Stimulated activated memory B cell treated with anti-CD40 and anti-IgM and Interleukin-4, amounts not matched to agents 10 μg/mL and 1 μg/mL and 100 μg/mL, for 72 hours (primary cell): ENCODE data around the gene NME2.
A peak's percentile ranks its signal among the peaks of the same experiment; 100 is the strongest.

Experiments used
- ATAC-seq: fragments of 150-1000 bp; cut with Tn5 transposase; 2 replicates; pipeline ENCODE4 v1.10.0; 2021
- H3K27ac Mint-ChIP-seq: one replicate; pipeline ENCODE4 v1.8.0; 2022; ENCODE audit warnings: mild to moderate bottlenecking, mixed read lengths
- H3K27me3 Mint-ChIP-seq: one replicate; pipeline ENCODE4 v1.8.0; 2022; ENCODE audit warnings: mixed read lengths
- H3K36me3 Mint-ChIP-seq: one replicate; pipeline ENCODE4 v1.8.0; 2022; ENCODE audit warnings: mixed read lengths
- H3K4me1 Mint-ChIP-seq: one replicate; pipeline ENCODE4 v1.8.0; 2022; ENCODE audit warnings: mixed read lengths
- H3K4me3 Mint-ChIP-seq: one replicate; pipeline ENCODE4 v1.8.0; 2022; ENCODE audit warnings: mild to moderate bottlenecking, moderate library complexity, mixed read lengths
- H3K9me3 Mint-ChIP-seq: one replicate; pipeline ENCODE4 v1.8.0; 2022; ENCODE audit warnings: mixed read lengths

Gene NME2

GRCh38 chr17:51142597-51142996 lies 23.6 kb upstream of the NME2 start:
- no peak overlapping the region for H3K4me3 Mint-ChIP-seq

DNA sequence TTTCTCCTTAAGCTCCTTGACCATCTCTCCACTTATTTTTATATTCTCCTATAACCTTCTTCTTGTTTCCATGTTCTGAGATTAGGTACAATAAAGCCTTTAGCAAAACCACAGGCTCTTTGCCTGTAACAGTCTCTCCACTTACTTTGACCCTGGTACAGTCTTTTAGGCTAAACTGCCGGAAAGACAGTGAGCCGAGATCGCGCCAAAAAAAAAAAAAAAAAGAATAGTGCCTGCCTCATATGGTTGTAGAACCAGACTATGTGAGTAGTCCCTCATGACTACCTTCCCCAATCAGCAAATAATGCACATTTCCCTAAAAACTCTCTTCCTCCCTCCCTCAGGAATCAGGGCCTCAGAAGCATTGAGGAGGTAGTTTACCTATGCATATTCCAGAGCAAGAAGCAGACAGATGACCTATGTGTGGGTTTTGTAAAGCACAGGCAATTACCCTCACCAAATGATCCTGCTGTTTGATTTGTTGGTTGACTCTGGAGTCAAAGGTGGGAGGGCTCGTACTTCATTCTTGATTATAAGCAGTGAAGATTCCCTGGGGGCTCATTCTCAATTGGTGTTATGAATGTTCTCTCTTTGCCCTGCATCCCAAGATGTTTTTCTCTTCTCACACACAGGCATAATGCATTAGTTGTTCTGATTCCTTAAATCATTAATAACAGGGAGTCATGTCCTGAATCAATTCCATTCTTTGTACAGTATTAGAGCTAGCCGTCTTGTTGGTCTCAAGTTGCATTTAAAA lies 21.8 kb upstream of the NME2 start:
- Mint-ChIP-seq H3K27ac (no peak overlapping the region), H3K27me3 (no peaks in the 10 kb centered on the region), H3K9me3 (no peaks in the 10 kb centered on the region), H3K4me3 (no peak overlapping the region), H3K4me1 (peaks cover 6% of the 10 kb centered on the region), H3K36me3 (no peaks in the 10 kb centered on the region)
- no peak for ATAC-seq

More at GRCh38 chr17:51142597-51142996, 23.6 kb upstream of the NME2 start:
- Mint-ChIP-seq H3K27ac (no peak overlapping the region), H3K36me3 (no peaks in the 10 kb centered on the region), H3K9me3 (no peaks in the 10 kb centered on the region), H3K27me3 (no peaks in the 10 kb centered on the region), H3K4me1 (peaks cover 4% of the 10 kb centered on the region)
- no peak for ATAC-seq

- Mint-ChIP-seq H3K36me3 (no peaks in the 10 kb centered on the region), H3K4me3 (no peak overlapping the region), H3K9me3 (no peaks in the 10 kb centered on the region), H3K27ac (peak overlapping the region; percentile 23), H3K27me3 (no peaks in the 10 kb centered on the region), H3K4me1 (peaks cover 6% of the 10 kb centered on the region)
- ATAC-seq = no peak
These were observed 18.6 kb upstream of the NME2 start for GRCh38 chr17:51147650-51148049.

DNA sequence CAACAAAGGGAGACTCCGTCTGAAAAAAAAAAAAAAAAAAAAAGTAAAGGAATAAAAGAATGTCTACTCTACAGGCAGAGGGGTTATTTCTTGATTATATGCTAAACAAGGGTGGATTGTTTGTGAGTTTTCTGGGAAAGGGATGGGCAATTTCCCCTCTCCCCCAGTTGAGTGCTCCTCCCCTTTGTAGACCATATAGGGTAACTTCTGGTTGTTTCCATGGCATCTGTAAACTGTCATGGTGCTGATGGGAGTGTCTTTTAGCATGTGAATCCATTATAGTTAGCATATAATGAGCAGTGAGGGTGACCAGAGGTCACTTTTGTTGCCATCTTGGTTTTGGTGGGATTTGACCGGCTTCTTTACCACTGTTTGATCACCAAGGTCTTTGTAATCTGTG lies 17.0 kb upstream of the NME2 start:
- Mint-ChIP-seq H3K4me3 (no peak overlapping the region), H3K27me3 (no peaks in the 10 kb centered on the region), H3K27ac (no peak overlapping the region), H3K36me3 (no peaks in the 10 kb centered on the region), H3K4me1 (peaks cover 6% of the 10 kb centered on the region), H3K9me3 (no peaks in the 10 kb centered on the region)
- ATAC-seq = no peak

GRCh38 chr17:51150932-51151331 lies 15.3 kb upstream of the NME2 start:
- no peak for ATAC-seq

GRCh38 chr17:51152766-51153209 lies 13.4 kb upstream of the NME2 start:
- Mint-ChIP-seq H3K36me3 (peaks cover 17% of the 10 kb centered on the region), H3K9me3 (no peaks in the 10 kb centered on the region), H3K4me3 (no peak overlapping the region), H3K27me3 (no peaks in the 10 kb centered on the region), H3K4me1 (peaks cover 6% of the 10 kb centered on the region), H3K27ac (no peak overlapping the region)
- no peak for ATAC-seq

More at GRCh38 chr17:51150932-51151331, 15.3 kb upstream of the NME2 start:
- peaks cover 6% of the 10 kb centered on the region for H3K36me3 Mint-ChIP-seq
- H3K9me3 Mint-ChIP-seq = no peaks in the 10 kb centered on the region
- H3K4me1 Mint-ChIP-seq = peaks cover 6% of the 10 kb centered on the region
- no peak overlapping the region for H3K4me3 Mint-ChIP-seq
- no peak overlapping the region for H3K27ac Mint-ChIP-seq
- no peaks in the 10 kb centered on the region for H3K27me3 Mint-ChIP-seq

DNA sequence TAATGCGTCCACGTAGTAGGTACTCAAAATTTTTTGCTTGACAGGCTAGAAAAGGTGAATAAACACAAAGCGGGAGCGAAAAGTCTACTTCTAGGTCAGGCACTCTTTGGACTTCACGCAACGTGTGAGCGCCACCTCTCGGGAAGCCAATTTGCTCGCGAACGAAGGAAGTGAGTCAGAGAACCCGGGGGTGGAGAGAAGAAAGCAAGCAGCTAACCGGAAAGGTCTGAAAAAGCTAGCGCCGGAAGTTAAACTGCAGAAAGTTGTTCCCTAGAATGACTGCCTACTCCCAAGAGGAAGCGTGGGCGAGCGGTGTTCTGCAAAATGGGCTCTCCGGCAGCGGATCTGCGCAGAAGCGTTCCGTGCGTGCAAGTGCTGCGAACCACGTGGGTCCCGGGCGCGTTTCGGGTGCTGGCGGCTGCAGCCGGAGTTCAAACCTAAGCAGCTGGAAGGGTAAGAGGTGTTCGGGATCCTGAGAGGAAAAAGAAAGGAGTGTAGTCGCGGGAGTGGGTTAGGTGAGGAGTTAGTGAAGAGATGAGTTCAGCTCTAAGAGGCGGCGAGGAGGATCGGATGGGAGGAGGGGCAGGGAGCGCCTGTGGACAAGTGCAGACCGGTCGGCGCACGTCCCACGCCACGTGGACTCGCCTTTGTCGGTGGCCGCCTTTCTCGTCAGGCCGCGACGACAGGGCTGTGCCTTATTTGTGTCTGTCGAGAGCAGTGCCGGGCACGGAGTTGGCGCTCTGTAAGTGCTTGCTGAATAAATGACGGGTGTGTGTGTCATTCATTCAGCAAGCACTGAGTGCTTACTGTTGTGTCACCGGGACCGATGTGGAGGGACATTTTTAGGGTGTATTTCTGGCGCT lies 12.8 kb upstream of the NME2 start, which contains the start of gene NME1:
Gene NME1, plus strand, starts transcription at position 350 of the 863 bp plus-strand sequence. CDS start 2,096 bp downstream, outside the sequence.
- no peak within 1 kb of the TSS for H3K27ac Mint-ChIP-seq
- ATAC-seq = peak; percentile 97
- peaks cover 5% of the 10 kb centered on the region for H3K4me1 Mint-ChIP-seq
- no peaks in the 10 kb centered on the region for H3K27me3 Mint-ChIP-seq
- H3K9me3 Mint-ChIP-seq = no peaks in the 10 kb centered on the region
- no peak within 1 kb of the TSS for H3K4me3 Mint-ChIP-seq
- H3K36me3 Mint-ChIP-seq = peaks cover 18% of the 10 kb centered on the region

DNA sequence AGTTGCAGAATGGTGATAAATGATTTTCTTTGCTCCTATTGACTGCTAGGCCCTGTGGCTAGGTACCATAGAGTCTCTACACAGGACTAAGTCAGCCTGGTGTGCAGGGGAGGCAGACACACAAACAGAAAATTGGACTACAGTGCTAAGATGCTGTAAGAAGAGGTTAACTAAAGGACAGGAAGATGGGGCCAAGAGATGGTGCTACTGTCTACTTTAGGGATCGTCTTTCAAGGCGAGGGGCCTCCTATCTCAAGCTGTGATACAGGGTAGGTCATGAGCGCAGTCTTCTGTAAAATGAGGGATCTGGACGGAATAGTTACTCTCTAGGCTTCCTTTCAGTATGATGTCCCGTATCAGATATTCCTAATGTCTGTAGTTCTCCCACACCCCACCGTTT lies 12.0 kb upstream of the NME2 start:
- Mint-ChIP-seq H3K36me3 (peaks cover 18% of the 10 kb centered on the region), H3K27ac (no peak overlapping the region), H3K4me1 (peaks cover 5% of the 10 kb centered on the region), H3K9me3 (no peaks in the 10 kb centered on the region), H3K27me3 (no peaks in the 10 kb centered on the region), H3K4me3 (no peak overlapping the region)
- no peak for ATAC-seq

DNA sequence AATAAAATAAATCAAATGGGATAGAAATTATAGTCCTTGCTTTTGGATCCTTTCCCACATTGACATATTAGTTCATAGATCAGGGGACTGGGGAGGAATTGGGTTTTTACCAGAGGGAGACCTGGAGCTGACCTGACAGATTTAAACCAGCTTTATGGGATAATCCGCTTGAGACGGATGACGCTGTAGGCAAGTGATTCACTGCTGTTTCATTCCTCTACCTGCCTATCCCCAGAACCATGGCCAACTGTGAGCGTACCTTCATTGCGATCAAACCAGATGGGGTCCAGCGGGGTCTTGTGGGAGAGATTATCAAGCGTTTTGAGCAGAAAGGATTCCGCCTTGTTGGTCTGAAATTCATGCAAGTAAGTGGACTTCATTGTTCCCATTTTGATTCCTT lies 10.8 kb upstream of the NME2 start:
- Mint-ChIP-seq H3K9me3 (no peaks in the 10 kb centered on the region), H3K27ac (no peak overlapping the region), H3K36me3 (peaks cover 23% of the 10 kb centered on the region), H3K4me3 (no peak overlapping the region), H3K4me1 (peaks cover 5% of the 10 kb centered on the region), H3K27me3 (no peaks in the 10 kb centered on the region)
- no peak for ATAC-seq

- H3K9me3 Mint-ChIP-seq = no peaks in the 10 kb centered on the region
- no peak overlapping the region for H3K27ac Mint-ChIP-seq
- H3K4me3 Mint-ChIP-seq = no peak overlapping the region
- H3K36me3 Mint-ChIP-seq = peaks cover 56% of the 10 kb centered on the region
- no peak for ATAC-seq
- peaks cover 5% of the 10 kb centered on the region for H3K4me1 Mint-ChIP-seq
- no peaks in the 10 kb centered on the region for H3K27me3 Mint-ChIP-seq
These were observed 6.6 kb upstream of the NME2 start for GRCh38 chr17:51159604-51160003.

GRCh38 chr17:51161541-51161940 lies 4.7 kb upstream of the NME2 start:
- Mint-ChIP-seq H3K9me3 (no peaks in the 10 kb centered on the region), H3K27me3 (no peaks in the 10 kb centered on the region), H3K36me3 (peaks cover 49% of the 10 kb centered on the region), H3K4me3 (no peak overlapping the region), H3K27ac (no peak overlapping the region), H3K4me1 (peaks cover 18% of the 10 kb centered on the region)
- ATAC-seq = no peak

DNA sequence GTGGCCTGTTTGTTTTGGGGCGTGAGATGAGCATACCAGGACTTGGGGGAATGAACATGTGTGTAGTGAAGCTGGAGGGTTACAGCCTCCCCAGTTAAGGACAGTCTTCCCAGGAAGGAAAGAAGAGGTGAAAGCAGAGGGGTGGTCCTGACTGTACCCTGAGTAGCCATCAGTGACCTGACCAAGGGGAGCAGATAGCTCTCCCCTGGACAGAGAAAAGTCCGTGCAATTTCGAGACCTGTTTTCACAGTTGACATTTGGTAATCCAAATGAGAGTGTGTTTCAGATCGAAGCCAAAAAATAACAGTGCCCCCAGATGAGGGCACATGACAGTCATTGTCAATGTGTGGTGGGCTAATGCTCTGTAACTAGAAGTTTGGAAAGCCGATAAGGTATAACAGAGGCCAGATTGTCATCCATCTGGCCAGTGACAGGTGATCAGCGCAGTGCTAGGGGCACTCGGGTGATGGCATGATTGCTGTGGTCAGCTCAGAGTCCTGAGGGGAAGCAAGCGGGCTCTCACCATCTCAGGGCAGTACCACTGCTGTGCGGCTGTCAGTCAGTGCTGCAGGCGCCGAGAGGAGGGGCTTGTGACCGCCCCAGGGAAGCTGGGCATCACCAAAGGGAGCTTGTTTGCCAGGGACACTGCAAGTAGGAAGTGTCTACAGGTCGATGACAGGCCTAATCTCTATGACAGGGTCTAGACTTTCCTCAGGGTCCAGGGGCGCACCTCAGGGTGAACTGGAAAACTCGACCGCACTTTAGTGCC lies 1.1 kb upstream of the NME2 start:
- ATAC-seq = no peak
- Mint-ChIP-seq H3K4me3 (peak overlapping the region; percentile 85), H3K9me3 (no peaks in the 10 kb centered on the region), H3K36me3 (peaks cover 56% of the 10 kb centered on the region), H3K4me1 (peaks cover 30% of the 10 kb centered on the region), H3K27me3 (no peaks in the 10 kb centered on the region), H3K27ac (peak overlapping the region; percentile 90)

GRCh38 chr17:51165680-51166197 lies 472 bp upstream of the NME2 start:
- peak overlapping the region; percentile 85 for H3K4me3 Mint-ChIP-seq
- peak; percentile 59 for ATAC-seq
- H3K27ac Mint-ChIP-seq = peak overlapping the region; percentile 90
- no peaks in the 10 kb centered on the region for H3K9me3 Mint-ChIP-seq
- H3K27me3 Mint-ChIP-seq = no peaks in the 10 kb centered on the region
- peaks cover 54% of the 10 kb centered on the region for H3K36me3 Mint-ChIP-seq
- peaks cover 30% of the 10 kb centered on the region for H3K4me1 Mint-ChIP-seq

GRCh38 chr17:51166987-51167931 lies 1.0 kb downstream of the NME2 start:
- Mint-ChIP-seq H3K27me3 (no peaks in the 10 kb centered on the region), H3K4me1 (peaks cover 30% of the 10 kb centered on the region), H3K27ac (peak overlapping the region; percentile 90), H3K36me3 (peaks cover 45% of the 10 kb centered on the region), H3K9me3 (no peaks in the 10 kb centered on the region), H3K4me3 (peak overlapping the region; percentile 85)
- ATAC-seq = peak; percentile 72
